Measurements from ENCODE around the gene SERPINA5. TPM values are rescaled to one million over a fixed set of nuclear protein-coding genes. Genes with fewer than 3 reads are reported as not detected.

SERPINA5 gene, protein sequence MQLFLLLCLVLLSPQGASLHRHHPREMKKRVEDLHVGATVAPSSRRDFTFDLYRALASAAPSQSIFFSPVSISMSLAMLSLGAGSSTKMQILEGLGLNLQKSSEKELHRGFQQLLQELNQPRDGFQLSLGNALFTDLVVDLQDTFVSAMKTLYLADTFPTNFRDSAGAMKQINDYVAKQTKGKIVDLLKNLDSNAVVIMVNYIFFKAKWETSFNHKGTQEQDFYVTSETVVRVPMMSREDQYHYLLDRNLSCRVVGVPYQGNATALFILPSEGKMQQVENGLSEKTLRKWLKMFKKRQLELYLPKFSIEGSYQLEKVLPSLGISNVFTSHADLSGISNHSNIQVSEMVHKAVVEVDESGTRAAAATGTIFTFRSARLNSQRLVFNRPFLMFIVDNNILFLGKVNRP
- 0.09 TPM in 1 of 2 replicates, not detected in the other for total RNA-seq (ENCODE audit: low replicate concordance)

- H3K4me3 ChIP-seq (ENCODE audit: low read depth, low read length): no peak within 1 kb of the TSS
- TF ChIP-seq, protein P1, sequence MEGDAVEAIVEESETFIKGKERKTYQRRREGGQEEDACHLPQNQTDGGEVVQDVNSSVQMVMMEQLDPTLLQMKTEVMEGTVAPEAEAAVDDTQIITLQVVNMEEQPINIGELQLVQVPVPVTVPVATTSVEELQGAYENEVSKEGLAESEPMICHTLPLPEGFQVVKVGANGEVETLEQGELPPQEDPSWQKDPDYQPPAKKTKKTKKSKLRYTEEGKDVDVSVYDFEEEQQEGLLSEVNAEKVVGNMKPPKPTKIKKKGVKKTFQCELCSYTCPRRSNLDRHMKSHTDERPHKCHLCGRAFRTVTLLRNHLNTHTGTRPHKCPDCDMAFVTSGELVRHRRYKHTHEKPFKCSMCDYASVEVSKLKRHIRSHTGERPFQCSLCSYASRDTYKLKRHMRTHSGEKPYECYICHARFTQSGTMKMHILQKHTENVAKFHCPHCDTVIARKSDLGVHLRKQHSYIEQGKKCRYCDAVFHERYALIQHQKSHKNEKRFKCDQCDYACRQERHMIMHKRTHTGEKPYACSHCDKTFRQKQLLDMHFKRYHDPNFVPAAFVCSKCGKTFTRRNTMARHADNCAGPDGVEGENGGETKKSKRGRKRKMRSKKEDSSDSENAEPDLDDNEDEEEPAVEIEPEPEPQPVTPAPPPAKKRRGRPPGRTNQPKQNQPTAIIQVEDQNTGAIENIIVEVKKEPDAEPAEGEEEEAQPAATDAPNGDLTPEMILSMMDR (IDR thresholded peaks at IDR 0.05; ENCODE audit: insufficient read depth, low read length): no peak
- no peak for DNase-seq (ENCODE audit: low read depth)
These were observed at the start of gene SERPINA5 for GRCh38 chr14:94581127-94581999. TSS of gene SERPINA5 (plus strand) at chr14:94581426. CDS start at chr14:94587363, 5,937 bp downstream.

DNA sequence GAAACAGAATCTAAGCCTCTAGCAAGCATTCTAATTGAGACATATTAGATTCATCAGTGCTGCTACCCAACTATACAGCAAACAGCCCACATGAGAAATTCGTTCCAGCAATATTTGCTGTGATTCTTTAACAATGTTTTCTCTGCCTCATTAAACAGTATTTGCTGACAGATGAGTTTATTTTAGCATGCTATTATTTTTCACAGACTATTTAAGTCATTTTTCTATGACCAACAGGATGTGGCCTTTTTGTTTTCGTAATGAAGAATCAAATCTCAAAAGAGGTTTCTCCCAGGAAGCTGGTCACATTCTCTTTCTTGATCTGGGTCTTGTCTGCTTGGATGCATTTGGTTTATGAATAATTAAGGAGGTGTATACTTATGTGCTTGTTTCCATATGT, 48.8 kb upstream of the SERPINA5 start:
- no peak overlapping the region for H3K4me3 ChIP-seq (ENCODE audit: low read depth, low read length)
- no peak for DNase-seq (ENCODE audit: low read depth)
- TF ChIP-seq, protein P1 (IDR thresholded peaks at IDR 0.05; ENCODE audit: insufficient read depth, low read length): no peak

DNA sequence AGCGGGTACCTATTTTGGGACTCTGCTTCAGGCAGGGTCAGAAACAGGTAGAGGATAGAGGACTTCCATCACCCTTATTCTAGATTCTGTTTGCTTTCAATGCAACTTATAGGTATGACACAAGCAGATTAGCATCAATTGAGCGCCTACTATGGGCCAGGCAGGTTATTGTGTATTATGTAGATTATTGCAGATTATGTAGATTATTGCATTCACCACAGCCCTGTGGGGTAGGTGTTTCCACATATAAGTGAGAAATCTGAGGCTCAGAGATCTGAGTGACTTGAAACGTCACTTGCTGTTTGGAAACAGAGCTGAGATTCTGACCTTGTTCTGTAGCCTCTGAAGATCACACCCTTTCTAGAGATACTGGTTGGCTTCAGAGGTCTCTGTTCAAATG, 45.7 kb upstream of the SERPINA5 start:
- no peak overlapping the region for H3K4me3 ChIP-seq (ENCODE audit: low read depth, low read length)
- no peak for DNase-seq (ENCODE audit: low read depth)
- TF ChIP-seq, protein P1 (IDR thresholded peaks at IDR 0.05; ENCODE audit: insufficient read depth, low read length): no peak

DNA sequence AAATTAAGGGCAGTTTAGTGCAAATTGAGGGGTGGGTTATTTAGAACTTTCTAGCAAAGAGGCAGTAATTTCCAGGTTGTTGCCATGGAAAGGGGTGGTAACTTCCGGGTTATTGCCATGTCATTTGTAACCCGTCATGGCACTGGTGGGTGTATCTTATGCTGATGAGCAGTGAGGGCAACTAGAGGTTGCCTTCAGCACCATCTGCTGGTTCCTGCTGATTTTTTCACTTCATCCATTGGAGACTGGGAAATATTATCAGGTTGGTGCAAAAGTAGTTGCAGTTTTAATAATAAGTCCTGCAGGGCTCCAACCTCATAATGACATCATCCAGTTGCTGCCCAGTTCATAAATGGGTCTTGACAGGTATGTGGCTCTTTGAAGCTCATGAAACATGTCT, 44.4 kb upstream of the SERPINA5 start:
- no peak overlapping the region for H3K4me3 ChIP-seq (ENCODE audit: low read depth, low read length)
- TF ChIP-seq, protein P1 (IDR thresholded peaks at IDR 0.05; ENCODE audit: insufficient read depth, low read length): no peak
- no peak for DNase-seq (ENCODE audit: low read depth)

DNA sequence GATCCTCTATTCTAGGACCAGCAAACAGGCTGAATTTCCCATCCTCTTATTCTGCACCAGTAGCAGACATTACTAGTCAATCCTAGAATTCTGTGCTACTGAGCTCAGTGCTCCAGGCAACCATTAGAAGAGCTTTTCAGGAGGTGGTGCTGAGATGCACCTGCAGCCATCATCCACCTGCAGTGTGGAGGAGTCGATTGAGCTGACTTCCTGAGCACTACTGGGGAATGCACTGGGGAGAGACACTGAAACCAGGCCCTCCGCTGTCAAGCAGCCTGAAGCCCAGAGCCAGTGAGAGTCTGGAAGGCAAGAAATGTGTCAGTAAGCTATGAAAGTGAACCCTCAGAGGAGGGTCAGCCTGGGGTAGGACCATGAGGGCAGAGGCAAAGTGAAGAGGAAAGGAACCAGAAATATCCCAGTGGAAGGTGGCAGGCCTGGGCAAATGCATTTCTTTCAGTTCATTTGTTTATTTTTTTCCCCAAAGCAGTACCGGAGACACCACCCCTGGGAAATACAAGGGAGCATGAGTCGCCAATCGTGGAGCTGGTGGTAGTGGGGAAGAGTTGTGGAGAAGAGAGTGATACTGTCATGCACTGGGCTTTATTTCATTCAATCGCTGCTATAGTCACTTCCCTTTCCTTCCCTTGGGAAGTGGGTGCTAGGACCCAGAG, 43.0 kb upstream of the SERPINA5 start:
- H3K4me3 ChIP-seq (ENCODE audit: low read depth, low read length): no peak overlapping the region
- DNase-seq (ENCODE audit: low read depth): no peak
- TF ChIP-seq, protein P1 (IDR thresholded peaks at IDR 0.05; ENCODE audit: insufficient read depth, low read length): no peak

DNA sequence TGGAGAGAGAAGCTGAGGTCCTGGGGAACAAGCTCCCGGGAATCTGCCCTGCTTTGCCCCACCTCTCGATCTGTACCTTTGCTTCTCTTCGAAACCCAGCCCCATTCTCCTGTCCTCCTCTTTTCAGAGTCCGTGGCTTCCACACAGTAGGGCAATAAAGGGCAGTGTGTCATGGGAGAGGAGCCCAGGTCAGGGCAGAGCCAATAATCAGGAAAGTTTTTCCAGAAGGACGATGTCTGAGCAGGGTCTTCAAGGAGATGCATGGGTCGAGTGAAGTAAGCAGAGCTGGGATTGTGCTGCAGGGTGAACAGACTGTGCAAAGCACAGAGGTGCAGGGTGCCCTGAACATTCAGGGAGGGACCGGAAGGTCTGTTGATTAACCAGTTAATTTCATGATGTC, 42.0 kb upstream of the SERPINA5 start:
- DNase-seq (ENCODE audit: low read depth): no peak
- TF ChIP-seq, protein P1 (IDR thresholded peaks at IDR 0.05; ENCODE audit: insufficient read depth, low read length): no peak
- no peak overlapping the region for H3K4me3 ChIP-seq (ENCODE audit: low read depth, low read length)
